GM21576 (cell line): ENCODE results near the gene CPHXL.

Experiments used
- ATAC-seq: cut with Tn5 transposase; IDR thresholded peaks from one replicate; pipeline ENCODE4 v1.9.1; 2021; ENCODE audit warnings: mild to moderate bottlenecking, moderate library complexity; ENCODE audit not compliant: unreplicated experiment

CPHXL gene

DNA sequence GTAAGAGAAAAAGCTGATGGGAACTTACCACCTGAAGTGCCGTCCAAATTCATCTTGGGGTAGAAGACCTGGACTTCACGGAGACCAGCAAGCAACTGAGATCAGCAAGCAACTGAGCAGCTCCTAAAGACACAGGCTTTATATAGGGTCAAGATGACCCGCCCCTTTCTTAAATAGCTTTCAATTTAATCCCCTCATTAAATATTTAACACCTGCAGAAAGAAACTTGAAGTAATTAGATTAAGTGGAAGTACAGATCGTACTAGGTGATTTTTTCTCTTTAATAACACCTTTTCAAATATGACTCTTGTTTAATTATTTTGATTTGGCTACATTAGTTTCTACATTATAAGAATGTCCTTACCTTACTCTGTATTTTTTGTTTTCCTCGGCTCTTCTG is at the start of gene CPHXL:
Gene CPHXL (minus strand): TSS at position 101 of the 400 bp plus-strand sequence. CDS start 48 bp downstream, at position 53.
- no peak for ATAC-seq

DNA sequence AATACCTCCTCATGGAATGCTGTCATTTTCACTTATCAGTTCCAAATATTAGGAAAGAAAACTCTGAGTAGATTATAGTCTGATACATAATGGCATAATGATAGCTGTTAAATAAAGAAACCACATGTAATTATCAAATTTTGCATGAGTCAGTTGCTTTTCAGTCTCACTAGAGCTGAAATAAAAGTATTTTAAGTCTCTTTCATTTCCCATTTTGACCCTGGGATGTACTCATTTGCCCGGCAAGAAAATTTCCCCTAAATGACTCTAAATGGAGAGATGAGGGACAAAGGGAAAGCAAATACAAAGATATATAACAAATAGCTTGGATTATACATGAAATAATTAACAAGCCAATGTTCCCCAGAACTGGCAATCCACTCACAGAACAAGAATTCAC is 47.9 kb upstream of the CPHXL start:
- no peak for ATAC-seq

DNA sequence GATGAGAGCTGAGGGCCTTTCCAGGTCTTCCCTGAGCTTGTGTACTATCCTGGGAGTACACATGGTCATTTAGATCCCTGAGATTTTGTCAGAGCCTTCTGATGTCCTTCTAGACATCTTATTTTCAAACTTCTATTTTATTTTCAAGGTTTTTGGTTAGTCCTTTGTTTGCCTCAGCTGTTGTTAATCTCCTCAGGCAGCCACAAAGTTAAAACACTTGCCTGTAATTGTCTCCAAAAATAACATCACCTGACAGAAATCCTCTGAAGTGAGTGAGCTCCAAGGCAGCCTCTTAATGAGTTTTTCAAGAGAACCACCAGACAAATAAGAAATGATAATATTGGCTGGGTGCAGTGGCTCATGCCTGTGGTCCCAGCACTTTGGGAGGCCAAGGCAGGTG is 43.8 kb upstream of the CPHXL start:
- ATAC-seq, result no peak

DNA sequence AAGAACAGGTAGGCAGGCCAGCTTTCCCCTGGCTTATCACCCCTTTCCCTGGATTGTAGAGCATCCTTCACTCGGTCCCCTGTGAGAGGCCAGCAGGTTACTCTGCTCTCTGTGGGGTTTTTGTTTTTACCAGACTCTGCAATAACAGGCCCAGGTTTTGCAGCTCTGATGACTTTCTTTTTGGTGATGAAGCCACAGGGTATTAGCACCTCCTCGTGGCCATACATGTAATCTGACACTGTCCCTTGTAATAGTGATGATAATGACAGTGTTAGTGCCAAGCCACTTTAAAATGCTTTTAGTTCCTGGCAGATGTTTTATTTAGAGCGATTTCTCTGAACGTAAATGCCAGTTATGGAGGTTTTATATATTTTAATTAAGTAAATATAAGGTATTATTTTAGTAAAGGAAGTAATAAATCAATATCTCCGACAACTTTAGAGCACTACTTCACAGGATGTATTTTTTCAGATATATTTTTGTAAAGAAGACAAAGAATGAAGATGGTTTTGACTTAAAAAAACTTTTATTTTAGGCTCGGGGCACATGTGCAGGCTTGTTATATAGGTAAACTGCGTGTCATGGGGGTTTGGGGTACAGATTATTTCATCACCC is 38.0 kb upstream of the CPHXL start:
- peak; percentile 89 for ATAC-seq

DNA sequence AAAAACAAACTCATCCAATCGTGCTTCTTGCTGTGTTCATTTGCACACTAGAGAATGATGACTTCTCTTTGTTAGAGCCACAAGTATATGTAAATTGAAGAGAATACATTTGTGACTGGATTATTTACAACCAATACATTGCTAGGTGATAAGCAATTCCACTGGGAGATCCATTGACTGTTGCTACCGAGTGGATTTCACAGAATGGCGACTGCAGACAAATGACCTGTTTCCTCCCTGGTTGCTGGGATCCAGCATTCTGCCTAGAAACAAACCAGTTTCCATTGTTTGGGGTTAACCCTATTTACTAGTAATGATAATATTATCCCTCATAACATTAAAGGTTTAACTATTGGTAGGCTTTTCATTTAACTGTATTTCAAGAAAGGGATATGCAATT is 36.9 kb upstream of the CPHXL start:
- no peak for ATAC-seq

DNA sequence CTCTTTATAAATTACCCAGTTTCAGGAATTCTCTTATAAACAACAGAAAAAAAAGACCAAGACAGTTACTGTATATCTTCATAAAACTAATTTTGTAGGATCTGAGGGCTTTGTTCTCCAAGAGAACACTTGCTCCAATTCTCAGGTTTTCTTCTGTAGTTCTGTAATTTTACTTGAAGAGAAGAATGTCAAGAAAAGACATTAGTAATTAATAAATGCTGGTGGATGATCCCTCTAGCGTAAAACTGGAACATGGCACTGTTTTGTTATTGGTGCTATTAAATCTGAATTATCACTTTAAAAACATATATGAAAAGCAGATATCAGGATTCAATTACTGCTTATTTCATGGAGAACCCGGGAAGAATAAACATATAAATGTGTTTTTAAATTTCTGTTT is 36.5 kb upstream of the CPHXL start:
- no peak for ATAC-seq

DNA sequence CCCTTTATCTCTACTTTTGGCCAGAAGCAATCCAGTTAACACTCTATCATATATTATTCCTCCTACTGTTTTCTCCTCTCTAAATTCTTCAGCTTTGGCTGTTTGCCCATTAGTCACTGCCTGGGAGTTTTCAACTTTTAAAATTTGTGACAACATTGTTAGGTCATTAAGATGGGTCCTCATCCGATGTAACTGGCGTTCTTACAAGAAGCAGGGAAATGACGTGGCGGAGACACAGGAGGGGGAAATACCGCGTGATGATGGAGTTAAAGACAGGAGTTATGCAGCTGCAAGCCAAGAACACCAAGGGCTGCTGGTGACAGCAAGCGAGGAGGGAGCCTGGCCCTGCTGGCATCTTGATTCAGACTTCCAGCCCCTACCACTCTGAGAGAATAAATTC is 34.8 kb upstream of the CPHXL start:
- ATAC-seq, result peak; percentile 21

DNA sequence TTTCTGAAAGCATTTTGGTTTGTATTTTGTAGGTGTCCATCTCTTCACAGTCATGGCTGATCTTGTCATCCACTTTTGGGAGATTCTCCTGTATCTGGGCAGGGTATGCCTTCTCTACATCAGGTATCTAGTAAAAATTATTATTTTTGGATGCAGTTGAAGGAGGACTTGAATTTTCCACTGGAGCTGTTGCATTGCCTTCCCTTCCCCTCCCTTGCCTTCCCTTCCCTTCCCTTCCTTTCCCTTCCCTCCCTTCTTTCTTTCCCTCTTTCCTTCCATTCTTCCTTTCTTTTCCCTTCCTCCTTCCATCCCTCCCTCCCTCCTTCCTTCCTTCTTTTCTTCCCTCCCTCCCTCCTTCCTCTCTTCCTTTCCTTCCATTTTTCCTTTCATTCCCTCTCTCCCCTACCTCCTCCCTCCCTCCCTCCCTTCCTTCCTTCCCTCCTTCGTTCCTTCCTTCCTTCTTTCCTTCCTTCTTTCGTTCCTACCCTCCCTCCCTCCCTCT is 33.8 kb upstream of the CPHXL start:
- no peak for ATAC-seq

DNA sequence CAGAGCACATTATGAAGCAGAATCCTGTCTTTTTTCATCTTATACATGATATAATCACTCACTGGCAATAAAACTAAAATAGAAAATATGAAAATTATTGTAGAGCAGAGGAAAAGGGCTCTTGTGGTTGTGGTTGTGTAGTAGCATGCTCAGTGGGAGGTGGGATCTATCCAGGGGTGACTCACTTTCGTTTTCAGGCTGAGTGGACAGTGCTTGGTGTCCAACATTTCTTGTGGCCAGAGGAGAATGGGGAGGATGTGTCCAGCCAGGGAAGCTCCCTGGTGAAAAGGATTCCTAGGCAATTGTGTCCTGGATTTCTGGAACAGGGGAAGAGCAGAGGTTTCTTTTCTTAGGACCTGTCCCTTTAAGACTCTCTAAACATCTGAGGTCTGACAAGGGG is 31.9 kb upstream of the CPHXL start:
- ATAC-seq, result no peak

DNA sequence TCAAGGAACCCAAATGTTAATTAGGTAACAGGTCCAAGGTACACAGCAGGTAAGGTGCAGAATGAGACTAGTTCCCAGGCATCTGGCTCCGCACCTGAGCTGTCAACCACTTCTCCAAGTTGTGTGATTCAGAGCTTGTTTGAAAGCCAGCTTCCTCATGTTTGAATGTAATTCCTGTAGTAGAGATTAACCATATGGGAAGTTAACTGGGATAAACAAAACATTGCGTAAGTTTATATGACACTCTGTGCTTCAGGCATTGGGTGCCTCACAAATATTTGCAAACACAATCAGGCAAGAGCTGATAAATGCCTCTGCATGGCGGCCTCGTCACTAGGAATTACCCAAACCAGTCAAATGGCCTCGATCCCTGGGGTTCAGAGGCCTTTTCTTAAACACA is 27.9 kb upstream of the CPHXL start:
- no peak for ATAC-seq

DNA sequence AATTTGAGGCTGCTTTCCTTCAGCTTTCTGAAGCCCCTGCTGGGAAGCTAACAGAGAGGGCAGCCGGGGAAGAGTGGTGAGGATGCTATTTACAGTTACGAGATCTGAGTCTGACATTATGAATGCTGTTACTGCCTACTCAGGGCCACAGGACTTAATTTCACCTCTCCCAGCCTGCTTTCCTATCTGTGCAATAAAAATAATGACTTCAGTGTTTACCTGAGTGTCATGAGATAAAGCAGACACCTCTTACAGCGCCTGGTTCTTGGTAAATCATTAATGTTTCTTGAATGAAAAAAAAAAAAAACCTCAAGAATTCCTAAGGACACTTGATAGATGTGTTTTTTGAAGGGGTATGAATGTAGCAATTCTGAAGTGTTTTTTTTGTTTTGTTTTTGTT is 24.2 kb upstream of the CPHXL start:
- no peak for ATAC-seq

DNA sequence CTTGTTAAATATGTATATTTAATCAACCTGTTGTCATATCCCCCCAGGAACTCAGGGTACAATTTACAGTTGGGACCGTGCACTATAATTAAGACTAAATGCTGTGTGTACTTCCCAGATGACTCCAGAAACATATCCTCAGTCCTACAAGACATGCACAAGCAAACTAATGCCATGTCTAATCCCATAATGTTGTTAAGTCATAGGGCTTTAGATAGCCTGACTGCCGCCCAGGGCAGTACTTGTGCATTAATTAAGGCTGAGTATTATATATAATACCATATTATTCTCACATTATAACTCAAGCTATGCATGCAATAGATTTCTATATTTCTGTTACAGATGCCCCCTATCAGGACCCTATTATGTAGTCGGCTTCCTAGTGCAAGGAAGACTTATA is 20.1 kb upstream of the CPHXL start:
- no peak for ATAC-seq

DNA sequence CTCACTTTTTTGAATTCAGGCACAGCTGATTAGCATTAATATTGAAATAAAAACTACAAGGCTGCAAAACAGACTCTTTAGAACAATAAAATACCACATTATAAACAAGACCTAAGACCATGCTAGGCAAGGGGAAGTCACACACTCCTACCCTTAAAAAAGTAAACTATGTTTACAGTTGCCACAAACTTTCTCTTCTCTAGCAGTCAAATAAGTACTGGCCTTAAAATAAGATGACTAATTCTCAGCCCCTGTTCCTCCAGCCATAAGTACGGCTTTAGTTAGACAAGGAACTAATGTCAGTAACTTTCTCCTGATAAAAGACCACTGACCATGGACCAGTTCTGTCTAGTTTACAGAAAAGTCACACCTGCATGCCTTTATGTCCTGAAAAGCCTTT is 19.5 kb upstream of the CPHXL start:
- peak; percentile 75 for ATAC-seq

DNA sequence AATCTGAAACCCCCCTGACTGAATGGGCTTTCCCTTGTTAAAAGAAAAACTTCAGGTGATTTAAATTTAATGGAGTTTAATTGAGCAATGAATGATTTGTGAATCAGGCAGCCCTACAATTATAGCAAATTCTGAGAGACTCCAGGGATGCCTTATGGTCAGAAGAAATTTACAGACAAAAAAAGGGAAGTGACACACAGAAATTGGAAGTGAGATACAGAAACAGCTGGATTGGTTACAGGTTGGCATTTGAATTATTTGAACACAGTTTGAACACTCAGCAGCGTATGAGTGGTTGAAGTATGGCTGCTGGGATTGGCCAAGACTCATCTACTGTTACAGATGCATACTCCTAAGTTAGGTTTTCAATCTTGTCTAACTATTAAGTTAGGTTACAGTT is 19.0 kb upstream of the CPHXL start:
- ATAC-seq, result peak; percentile 47

DNA sequence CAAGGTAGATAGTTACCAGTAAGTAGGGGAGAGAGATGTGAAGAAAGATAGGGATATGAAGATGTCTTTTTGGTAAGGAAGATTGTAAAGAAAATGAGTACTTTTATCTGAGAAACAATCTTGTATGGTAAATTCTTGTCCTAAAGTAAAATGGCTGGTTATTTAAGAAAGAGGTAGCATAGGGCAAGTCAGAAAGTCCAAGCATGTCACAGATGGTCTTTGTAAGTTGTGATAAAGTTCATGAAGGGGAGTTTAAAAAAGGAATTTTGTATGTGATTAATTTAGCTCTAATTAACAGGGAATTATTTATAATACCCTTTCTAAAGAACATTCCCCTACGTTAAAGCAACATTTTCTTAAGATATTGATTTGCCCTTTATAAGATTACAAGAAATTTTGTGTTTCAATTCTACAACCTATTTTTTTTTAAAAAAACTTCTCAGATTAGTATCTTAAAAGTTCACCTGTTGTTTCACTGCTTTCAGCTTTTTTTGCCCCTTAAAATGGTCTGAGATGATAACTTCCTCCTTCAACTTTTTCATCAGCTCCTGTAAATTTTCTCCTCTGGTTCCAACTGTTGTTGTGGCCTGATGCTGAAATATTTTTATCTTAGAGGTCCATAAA is 16.2 kb upstream of the CPHXL start:
- no peak for ATAC-seq

DNA sequence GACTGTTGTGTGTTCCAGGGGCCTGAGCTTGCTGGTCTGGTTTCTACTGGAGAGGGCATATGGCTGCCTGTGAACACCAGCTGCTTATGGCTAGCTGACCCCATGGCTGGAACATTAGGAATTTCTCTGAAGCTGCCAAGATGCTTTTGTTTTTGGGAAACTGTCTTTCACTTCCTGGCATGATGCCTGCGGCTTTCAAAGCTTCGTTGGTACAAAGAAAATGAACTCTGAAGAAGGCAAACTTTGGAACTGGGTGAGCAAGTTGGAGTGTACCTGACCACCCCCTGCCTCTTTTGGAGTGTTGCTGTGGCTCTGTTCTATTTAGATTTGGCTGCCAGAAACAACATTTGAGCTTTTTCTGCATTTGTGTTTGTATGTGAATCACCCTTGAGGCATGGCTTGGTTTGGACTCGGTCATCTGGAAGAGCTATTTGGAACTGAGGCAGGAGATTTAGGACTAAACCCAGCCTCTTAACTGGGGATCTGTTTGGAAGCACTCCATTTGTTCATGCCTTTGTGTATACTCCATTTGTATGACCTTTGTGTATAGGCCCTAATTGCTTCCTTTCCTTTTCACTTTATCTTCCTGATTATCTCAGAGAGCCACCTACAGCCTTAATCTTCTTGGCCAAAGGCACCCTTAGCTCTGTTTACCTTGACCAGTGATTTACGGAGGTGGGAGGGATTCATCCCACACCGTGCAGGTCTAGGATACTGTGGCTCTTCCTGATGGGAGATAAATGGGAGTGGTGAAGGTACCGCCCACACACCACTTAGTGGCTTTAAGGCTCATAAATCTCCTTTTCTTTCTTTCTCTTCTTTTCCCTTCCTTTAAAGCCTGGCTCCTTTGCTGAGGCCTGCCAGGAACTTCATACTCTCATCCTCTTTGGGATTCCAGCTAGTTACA is 7.3 kb upstream of the CPHXL start:
- ATAC-seq, result no peak

DNA sequence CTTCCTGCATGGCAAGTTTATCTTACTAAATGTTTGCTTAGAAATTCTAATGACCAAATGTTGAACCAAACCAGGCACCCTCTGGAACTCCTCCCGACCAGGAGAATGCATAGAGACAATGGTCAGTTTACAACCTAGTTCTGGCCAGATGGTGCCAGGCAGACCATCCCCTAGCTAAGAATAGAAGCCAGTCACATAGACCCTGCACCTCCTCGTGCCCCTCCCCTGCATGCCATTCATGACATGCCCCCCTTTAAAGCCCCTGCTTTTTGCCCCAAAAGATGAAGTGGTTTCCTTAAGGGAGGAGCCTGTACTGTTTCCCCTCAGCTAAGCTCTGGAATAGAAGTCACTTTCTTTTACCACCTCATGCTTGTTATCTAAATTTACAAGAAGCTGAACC is 6.6 kb upstream of the CPHXL start:
- ATAC-seq, result no peak

DNA sequence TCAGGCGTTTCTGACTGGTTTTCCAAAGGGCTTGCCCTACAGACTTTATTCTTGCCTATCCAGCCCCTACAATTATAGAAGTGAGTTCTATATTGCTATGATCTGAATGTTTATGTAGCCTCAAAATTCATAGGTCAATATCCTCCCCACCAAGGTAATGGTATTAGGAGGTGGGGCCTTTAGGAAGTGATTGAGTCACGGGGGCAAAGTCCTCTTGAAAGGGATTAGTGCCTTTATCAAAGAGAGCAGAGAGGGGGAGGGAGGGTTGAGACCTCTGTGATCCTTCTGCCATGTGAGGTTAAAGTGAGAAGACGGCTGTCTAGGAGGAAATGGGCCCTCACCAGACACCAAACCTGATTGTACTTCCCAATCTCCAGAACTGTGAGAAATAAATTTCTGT is 931 bp upstream of the CPHXL start:
- no peak for ATAC-seq

DNA sequence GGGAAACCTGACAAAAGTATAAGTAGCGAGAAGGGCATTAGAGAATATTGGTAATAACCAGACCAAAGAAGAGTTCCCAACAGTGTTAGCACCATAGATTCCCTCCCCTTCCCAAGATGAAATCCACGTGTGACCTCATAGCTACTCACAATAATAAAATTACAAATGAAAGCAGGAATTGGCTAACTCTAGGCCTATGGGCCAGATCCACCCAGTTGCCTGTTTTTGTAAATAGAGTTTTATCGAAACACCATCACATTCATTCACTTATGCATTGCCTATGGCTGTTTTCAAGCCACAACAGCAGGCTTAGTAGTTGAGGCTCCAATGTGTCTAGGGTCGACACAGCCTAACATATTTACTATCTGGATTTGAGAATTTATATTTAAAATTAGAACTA is 7.8 kb downstream of the CPHXL start:
- no peak for ATAC-seq

DNA sequence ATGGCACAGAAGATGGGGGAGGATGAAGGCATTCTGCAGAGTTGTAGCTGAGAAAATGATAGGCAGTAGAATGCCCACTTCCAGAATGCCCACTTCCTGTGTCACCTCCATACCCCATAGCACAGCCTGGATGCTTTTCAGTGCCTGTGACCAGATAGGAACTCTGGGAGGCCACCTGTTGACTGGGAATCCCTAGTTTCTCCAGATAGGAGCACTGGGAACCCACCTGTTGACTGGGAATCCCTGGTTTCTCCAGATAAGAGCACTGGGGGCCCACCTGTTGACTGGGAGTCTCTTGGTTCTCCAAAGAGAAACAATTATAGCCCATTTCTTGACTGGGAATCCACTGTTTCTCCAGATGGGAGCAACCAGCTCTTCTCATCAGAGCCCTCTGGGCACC is 11.6 kb downstream of the CPHXL start:
- no peak for ATAC-seq

DNA sequence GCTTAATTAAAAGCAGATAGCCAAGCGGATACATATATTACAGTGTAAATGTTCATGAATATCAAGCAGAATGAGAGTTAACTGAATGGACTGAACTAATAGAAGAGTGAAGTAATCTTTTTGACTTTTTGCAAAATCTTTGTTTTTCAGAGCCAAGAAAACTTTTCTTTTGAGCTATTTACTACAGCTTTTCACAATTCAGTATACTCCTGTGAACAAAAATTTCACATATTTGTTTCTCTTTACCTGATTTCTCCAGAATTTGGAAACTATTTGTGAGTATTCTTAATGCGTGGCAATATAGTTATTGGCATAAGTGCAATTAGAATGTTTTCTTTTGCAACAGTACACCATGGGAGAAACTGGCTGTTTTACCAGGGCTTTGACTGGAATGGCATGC is 15.9 kb downstream of the CPHXL start:
- no peak for ATAC-seq

DNA sequence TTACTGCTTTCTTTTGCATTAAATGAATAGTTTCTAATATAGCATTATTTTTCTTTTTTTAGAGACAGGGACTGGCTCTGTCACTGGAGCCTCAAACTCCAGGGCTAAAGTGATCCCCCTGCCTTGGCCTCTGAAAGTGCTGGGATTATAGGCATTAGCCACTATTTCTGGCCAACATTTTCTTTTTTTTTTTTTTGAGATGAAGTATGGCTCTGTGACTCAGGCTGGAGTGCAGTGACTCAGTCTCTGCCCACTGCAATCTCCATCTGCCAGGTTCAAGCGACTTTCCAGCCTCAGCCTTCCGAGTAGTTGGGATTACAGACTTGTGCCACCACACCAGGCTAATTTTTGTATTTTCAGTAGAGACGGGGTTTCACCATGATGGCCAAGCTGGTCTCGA is 23.0 kb downstream of the CPHXL start:
- ATAC-seq, result no peak
